GM18517 (cell line): ENCODE data around the gene DIP2A.

Experiments used
- ATAC-seq: cut with Tn5 transposase; IDR thresholded peaks from one replicate; pipeline ENCODE4 v1.9.1; 2021; ENCODE audit warnings: mild to moderate bottlenecking, moderate library complexity; ENCODE audit not compliant: unreplicated experiment

DIP2A gene

DNA sequence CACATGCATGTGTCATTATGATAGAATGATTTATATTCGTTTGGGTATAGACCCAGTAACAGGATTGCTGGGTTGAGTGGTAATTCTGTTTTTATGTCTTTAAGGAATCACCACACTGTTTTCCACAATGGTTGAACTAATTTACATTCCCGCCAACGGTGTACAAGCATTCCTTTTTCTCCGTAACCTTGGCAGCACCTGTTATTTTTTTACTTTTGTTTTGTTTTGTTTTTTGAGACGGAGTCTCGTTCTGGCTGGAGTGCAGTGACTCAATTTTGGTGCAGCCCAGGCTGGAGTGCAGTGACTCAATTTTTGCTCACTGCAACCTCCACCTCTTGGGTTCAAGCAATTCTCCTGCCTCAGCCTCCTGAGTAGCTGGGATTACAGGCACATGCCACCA is 154.7 kb downstream of the DIP2A start:
- no peak for ATAC-seq

DNA sequence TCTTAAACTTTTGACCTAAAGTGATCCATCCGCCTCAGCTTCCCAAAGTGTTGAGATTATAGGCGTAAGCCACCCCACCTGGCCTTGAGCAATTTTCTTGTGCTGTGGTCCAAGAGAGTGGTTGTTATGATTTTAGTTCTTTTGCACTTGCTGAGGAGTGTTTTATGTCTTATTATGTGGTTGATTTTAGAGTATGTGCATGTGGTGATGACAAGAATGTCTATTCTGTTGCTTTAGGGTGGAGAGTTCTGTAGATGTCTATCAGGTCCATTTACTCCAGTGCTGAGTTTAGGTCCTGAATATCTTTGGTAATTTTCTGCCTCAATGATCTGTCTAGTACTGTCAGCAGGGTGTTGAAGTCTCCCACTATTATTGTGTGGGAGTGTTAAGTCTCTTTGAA is 157.4 kb downstream of the DIP2A start:
- ATAC-seq, result no peak

DNA sequence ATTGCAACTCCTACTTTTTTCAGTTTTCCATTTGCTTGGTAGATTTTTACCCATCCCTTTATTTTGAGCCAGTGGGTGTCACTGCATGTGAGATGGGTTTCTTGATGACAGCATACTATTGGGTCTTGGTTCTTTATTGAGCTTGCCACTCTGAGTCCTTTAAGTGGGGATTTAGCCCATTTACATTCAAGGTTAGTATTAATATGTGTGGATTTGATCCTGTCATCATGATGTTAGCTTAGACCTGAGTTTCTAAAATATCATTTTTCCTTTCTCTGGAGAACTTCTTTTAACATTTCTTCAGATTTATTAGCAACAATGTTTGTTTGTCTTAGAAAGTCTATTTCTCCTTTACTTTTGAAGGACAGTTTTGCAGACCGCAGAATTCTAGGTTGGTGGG is 158.0 kb downstream of the DIP2A start:
- ATAC-seq, result no peak

DNA sequence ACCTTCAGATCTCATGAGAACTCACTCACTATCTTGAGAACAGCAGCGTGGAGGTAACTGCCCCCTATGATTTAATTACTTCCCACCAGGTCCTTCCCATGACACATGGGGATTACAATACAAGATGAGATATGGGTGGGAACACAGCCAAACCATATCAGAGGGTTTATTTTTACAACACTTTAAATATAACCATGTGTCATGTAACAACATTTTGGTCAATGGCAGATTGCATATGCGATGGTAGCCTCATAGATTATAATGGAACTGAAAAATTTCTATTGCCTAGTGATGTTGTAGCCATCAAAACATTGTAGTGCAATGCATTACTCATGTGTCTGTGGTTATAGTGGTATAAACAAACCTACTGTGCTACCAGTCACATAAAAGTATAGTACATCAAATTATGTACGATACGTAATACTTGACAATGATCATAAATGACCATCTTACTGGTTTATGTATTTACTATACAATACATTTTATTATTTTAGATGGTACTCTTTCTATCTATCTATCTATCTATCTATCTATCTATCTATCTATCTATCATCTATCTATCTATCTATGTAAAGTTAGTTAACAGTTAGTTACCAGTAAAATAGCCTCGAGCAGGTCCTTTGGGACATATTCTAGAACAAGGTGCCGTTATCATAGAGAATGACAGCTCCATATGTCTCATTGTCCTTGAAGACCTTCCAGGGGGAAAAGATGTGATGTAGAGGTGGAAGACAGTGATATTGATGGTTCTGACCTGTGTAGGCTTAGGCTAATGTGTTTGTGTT is 158.8 kb downstream of the DIP2A start:
- no peak for ATAC-seq

DNA sequence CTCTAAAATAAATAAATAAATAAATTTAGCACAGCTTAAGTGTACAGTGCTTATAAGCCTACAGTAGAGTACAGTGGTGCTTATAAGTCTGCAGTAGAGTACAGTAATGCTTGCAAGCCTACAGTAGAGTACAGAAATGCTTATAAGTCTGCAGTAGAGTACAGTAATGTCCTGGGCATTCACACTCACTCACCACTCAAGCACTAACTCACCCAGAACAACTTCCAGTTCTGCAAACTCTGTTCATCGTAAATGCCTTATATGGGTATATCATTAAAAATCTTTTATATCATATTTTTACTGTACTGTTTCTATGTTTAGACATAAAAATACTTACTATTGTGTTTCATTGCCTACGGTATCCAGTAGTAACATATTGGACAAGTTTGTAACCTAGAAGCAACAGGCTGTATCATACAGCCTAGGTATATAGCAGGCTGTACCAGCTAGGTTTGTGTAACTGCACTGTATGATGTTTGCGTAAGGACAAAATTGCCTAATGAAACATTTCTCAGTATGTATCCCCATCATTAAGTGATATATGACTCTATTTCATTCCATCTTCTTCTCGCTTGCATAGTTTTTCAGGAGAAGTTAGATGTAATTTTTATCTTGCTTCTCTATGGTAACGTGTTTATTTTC is 160.2 kb downstream of the DIP2A start:
- ATAC-seq, result no peak
